H1 (cell line): Measurements from ENCODE around the gene OTP. TPM values are rescaled to one million over a fixed set of nuclear protein-coding genes. Genes with fewer than 3 reads are reported as not detected.

Experiments
- CTCF ChIA-PET: fragments of 300-600 bp; sonication (Branson Sonifier 250); formaldehyde crosslinking; loops from one replicate; lab custom pipeline; 2021; ENCODE audit not compliant: partially characterized antibody; lab: Charles Lee
- POLR2A ChIA-PET: fragments of 300-600 bp; sonication (Branson Sonifier 250); formaldehyde crosslinking; loops from one replicate; lab custom pipeline; 2021; ENCODE audit warnings: inconsistent platforms; ENCODE audit not compliant: partially characterized antibody; lab: Charles Lee
- DNase-seq, 2 experiments: peaks; one replicate each; pipeline versions ENCODE4 v3.0.0 to v3.0.0-alpha.2; 2010 to 2022; ENCODE audit warnings: low spot score in 2 of 2, low read depth in 1 of 2, mixed read lengths in 1 of 2
- FAIRE-seq: peaks from 2 replicates; lab custom pipeline; 2011; peaks lifted over from hg19 to GRCh38; lab: Jason Lieb, UNC
- H2AFZ ChIP-seq: 2 replicates; pipeline ENCODE4 v1.8.1; 2012; ENCODE audit warnings: low read length, inconsistent platforms
- H2AK5ac ChIP-seq: 2 replicates; pipeline ENCODE4 v1.6.1; 2013; ENCODE audit warnings: low read depth, low read length
- H2BK120ac ChIP-seq: replicated peaks from 2 replicates; pipeline ENCODE3; 2013; ENCODE audit warnings: low read depth, low read length, inconsistent platforms
- H2BK12ac ChIP-seq: 2 replicates; pipeline ENCODE4 v1.6.1; 2013; ENCODE audit warnings: low read depth, low read length
- H2BK15ac ChIP-seq: 2 replicates; pipeline ENCODE4 v1.6.1; 2013; ENCODE audit warnings: low read length
- H2BK20ac ChIP-seq: 2 replicates; pipeline ENCODE4 v1.6.1; 2013; ENCODE audit warnings: low read length
- H2BK5ac ChIP-seq: 2 replicates; pipeline ENCODE4 v1.6.1; 2013; ENCODE audit warnings: low read depth, low read length
- H3K14ac ChIP-seq: 2 replicates; pipeline ENCODE4 v1.6.1; 2013; ENCODE audit warnings: inconsistent platforms; ENCODE audit not compliant: insufficient read length
- H3K18ac ChIP-seq: 2 replicates; pipeline ENCODE4 v1.6.1; 2013; ENCODE audit warnings: low read length; ENCODE audit errors: extremely low read depth
- H3K23ac ChIP-seq: 2 replicates; pipeline ENCODE4 v1.6.1; 2013; ENCODE audit warnings: inconsistent platforms; ENCODE audit not compliant: insufficient read length
- H3K23me2 ChIP-seq: 2 replicates; pipeline ENCODE4 v1.6.1; 2013; ENCODE audit warnings: low read depth, low read length
- H3K27ac ChIP-seq: 2 replicates; pipeline ENCODE4 v1.6.1; 2011; ENCODE audit warnings: low read depth, low read length, inconsistent platforms
- H3K27me3 ChIP-seq, 4 experiments: replicated peaks in 1 of 4; 1 replicate in 1 of 4; 2 replicates in 3 of 4; pipeline versions ENCODE4 v1.6.1 to v1.8.1; 2011 to 2013; ENCODE audit warnings: low read length in 3 of 4, mild to moderate bottlenecking in 3 of 4, inconsistent platforms in 2 of 4, mixed read lengths in 2 of 4, moderate library complexity in 1 of 4; ENCODE audit not compliant: control insufficient read depth in 3 of 4, insufficient read depth in 3 of 4; ENCODE audit errors: extremely low read depth in 1 of 4
- H3K36me3 ChIP-seq, 4 experiments: 2 replicates each; pipeline versions ENCODE4 v1.6.1 to v1.8.1; 2011 to 2013; ENCODE audit warnings: mild to moderate bottlenecking in 4 of 4, low read length in 3 of 4, moderate library complexity in 2 of 4, control low read depth in 1 of 4, inconsistent platforms in 1 of 4; ENCODE audit not compliant: insufficient read depth in 4 of 4, control insufficient read depth in 2 of 4
- H3K4ac ChIP-seq: replicated peaks from 2 replicates; pipeline ENCODE3; 2013; ENCODE audit warnings: low read length, low read depth, mixed read lengths, inconsistent platforms; ENCODE audit not compliant: insufficient read length
- H3K4me1 ChIP-seq, 4 experiments: replicated peaks in 1 of 4; 1 replicate in 1 of 4; 2 replicates in 3 of 4; pipeline versions ENCODE4 v1.6.1 to v1.8.1; 2011 to 2013; ENCODE audit warnings: low read length in 3 of 4, inconsistent platforms in 2 of 4, mixed read lengths in 1 of 4; ENCODE audit not compliant: insufficient read depth in 4 of 4, control insufficient read depth in 3 of 4
- H3K4me2 ChIP-seq, 2 experiments: 2 replicates each; pipeline versions ENCODE4 v1.6.1 to v1.8.1; 2011 to 2013; ENCODE audit warnings: low read depth in 2 of 2, low read length in 2 of 2, control low read depth in 1 of 2, inconsistent platforms in 1 of 2, mild to moderate bottlenecking in 1 of 2; ENCODE audit not compliant: insufficient read depth in 1 of 2
- H3K4me3 ChIP-seq, 4 experiments: fragments of 200-600, 300-600 bp in 1 of 4; sonication (generic), shearing (Covaris generic), sonication (Bioruptor Twin) in 1 of 4; 2 replicates each; pipeline versions ENCODE4 v1.5.1 to v1.8.1; 2011 to 2016; ENCODE audit warnings: low read length in 4 of 4, low read depth in 3 of 4, control low read depth in 2 of 4, inconsistent platforms in 2 of 4, mild to moderate bottlenecking in 2 of 4, mixed read lengths in 1 of 4, moderate library complexity in 1 of 4; ENCODE audit not compliant: insufficient read depth in 2 of 4; ENCODE audit errors: extremely low read depth in 1 of 4
- H3K56ac ChIP-seq: replicated peaks from 2 replicates; pipeline ENCODE3; 2013; ENCODE audit warnings: low read depth, mild to moderate bottlenecking, mixed read lengths, low read length, inconsistent platforms; ENCODE audit not compliant: insufficient read length
- H3K79me1 ChIP-seq: 2 replicates; pipeline ENCODE4 v1.6.1; 2013; ENCODE audit warnings: low read depth, low read length, control low read depth
- H3K79me2 ChIP-seq, 2 experiments: 2 replicates each; pipeline versions ENCODE4 v1.6.1 to v1.8.1; 2012 to 2013; ENCODE audit warnings: low read length in 2 of 2, mild to moderate bottlenecking in 2 of 2, inconsistent platforms in 1 of 2; ENCODE audit not compliant: insufficient read depth in 2 of 2, control insufficient read depth in 1 of 2
- H3K9ac ChIP-seq, 4 experiments: replicated peaks in 1 of 4; 1 replicate in 1 of 4; 2 replicates in 3 of 4; pipeline versions ENCODE4 v1.6.1 to v1.8.1; 2011 to 2013; ENCODE audit warnings: low read depth in 3 of 4, low read length in 3 of 4, control low read depth in 2 of 4, mild to moderate bottlenecking in 2 of 4, moderate library complexity in 2 of 4, inconsistent platforms in 1 of 4; ENCODE audit errors: extremely low read depth in 1 of 4
- H3K9me3 ChIP-seq, 2 experiments: 2 replicates each; pipeline versions ENCODE4 v1.6.1 to v1.8.1; 2012 to 2013; ENCODE audit warnings: mild to moderate bottlenecking in 2 of 2, moderate library complexity in 2 of 2, control low read depth in 1 of 2, inconsistent platforms in 1 of 2, low read depth in 1 of 2, low read length in 1 of 2, mixed read lengths in 1 of 2; ENCODE audit not compliant: insufficient read depth in 2 of 2
- H4K20me1 ChIP-seq, 2 experiments: replicated peaks in 1 of 2; 2 replicates each; pipeline versions ENCODE3 to v1.8.1; 2011 to 2013; ENCODE audit warnings: inconsistent platforms in 2 of 2, low read length in 2 of 2, mild to moderate bottlenecking in 1 of 2; ENCODE audit not compliant: insufficient read depth in 2 of 2, control insufficient read depth in 1 of 2
- H4K5ac ChIP-seq: 2 replicates; pipeline ENCODE4 v1.6.1; 2013; ENCODE audit warnings: low read length, low read depth, mixed read lengths, inconsistent platforms; ENCODE audit not compliant: insufficient read length
- H4K8ac ChIP-seq: 2 replicates; pipeline ENCODE4 v1.8.0; 2013; ENCODE audit warnings: mild to moderate bottlenecking, moderate library complexity, low read length, inconsistent platforms; ENCODE audit not compliant: insufficient read depth; ENCODE audit errors: extremely low read depth
- H4K91ac ChIP-seq: replicated peaks from 2 replicates; pipeline ENCODE3; 2013; ENCODE audit warnings: low read length, mixed read lengths, inconsistent platforms; ENCODE audit not compliant: insufficient read length
- BACH1 ChIP-seq: IDR thresholded peaks from 2 replicates; pipeline ENCODE4 v1.6.1; 2012; ENCODE audit warnings: low read length, improper control_type of control experiment
- KDM5A ChIP-seq: fragments of 200-600 bp; IDR thresholded peaks from 2 replicates; pipeline ENCODE4 v1.7.1; 2012; ENCODE audit warnings: mild to moderate bottlenecking, low read length, inconsistent platforms, mixed read lengths
- NANOG ChIP-seq: IDR thresholded peaks from 2 replicates; pipeline ENCODE4 v1.6.1; 2011; ENCODE audit warnings: low read length, low read depth, mild to moderate bottlenecking, inconsistent platforms; ENCODE audit not compliant: insufficient read depth, poor library complexity, severe bottlenecking
- RAD21 ChIP-seq, 2 experiments: IDR thresholded peaks in 1 of 2; conservative IDR thresholded peaks in 1 of 2; 2 replicates each; pipeline ENCODE4 v1.6.1; 2011; ENCODE audit warnings: low read depth in 2 of 2, low read length in 2 of 2, improper control_type of control experiment in 1 of 2, inconsistent platforms in 1 of 2, mild to moderate bottlenecking in 1 of 2, moderate library complexity in 1 of 2
- RNF2 ChIP-seq: fragments of 200-900, 300-1000 bp; sonication (generic); IDR thresholded peaks from 2 replicates; pipeline ENCODE4 v1.7.1; 2016; ENCODE audit warnings: borderline replicate concordance, low read depth, mild to moderate bottlenecking, antibody characterized with exemption, low read length; ENCODE audit not compliant: poor library complexity, severe bottlenecking; ENCODE audit errors: missing control alignments
- RXRA ChIP-seq: IDR thresholded peaks from 2 replicates; pipeline ENCODE4 v1.6.1; 2011; ENCODE audit warnings: low read depth, mild to moderate bottlenecking, low read length, moderate library complexity; ENCODE audit not compliant: insufficient read depth
- SP4 ChIP-seq: IDR thresholded peaks from 2 replicates; pipeline ENCODE4 v1.6.1; 2012; ENCODE audit warnings: low read length, inconsistent platforms
- TAF1 ChIP-seq: IDR thresholded peaks from 2 replicates; pipeline ENCODE4 v1.6.1; 2011; ENCODE audit warnings: mild to moderate bottlenecking, low read depth, low read length
- WGBS, 2 experiments: shearing (Covaris generic) in 1 of 2; methylation state at CpG; one replicate each; pipeline versions ENCODE4 v1.1.6 to v1.1.7; 2013 to 2015; ENCODE audit warnings: low lambda C conversion rate in 2 of 2, mixed read lengths in 2 of 2, inconsistent platforms in 1 of 2, low coverage in 1 of 2, missing lambda C conversion rate in 1 of 2; ENCODE audit not compliant: insufficient replicate concordance in 2 of 2, insufficient coverage in 1 of 2, insufficient read length in 1 of 2; ENCODE audit errors: extremely low coverage in 1 of 2, missing lambda C conversion rate in 1 of 2; 5-methylcytosine and 5-hydroxymethylcytosine counted together
- polyA plus RNA-seq, 7 experiments: library from polyadenylated mRNA; depleted of rRNA in 3 of 7; stranded (reverse) in 5 of 7; unstranded in 2 of 7; fragments of >200 nt in 5 of 7; fragments of 200-250 nt in 2 of 7; gene quantifications; 1 replicate in 5 of 7; 2 replicates in 1 of 7; 4 replicates in 1 of 7; pipeline versions ENCODE4 v1.2.1 to v1.2.3, GENCODE V29; 2011 to 2013; ENCODE audit warnings: missing spikeins in 2 of 7, mixed read lengths in 2 of 7
- total RNA-seq: library from RNA; stranded (reverse); fragmentation: NEBNext Ultra II Directional; extraction: Animal tissue kit (Norgen Biotek cat#: 25700); gene quantifications from 2 replicates; pipeline ENCODE4 v1.2.1, GENCODE V29; 2021

The OTP gene
- total and polyA plus RNA-seq, 2 of the 8 experiments (the other 6 are each of a cell fraction or from before 2014, with no cell fraction given), result not detected

DNA sequence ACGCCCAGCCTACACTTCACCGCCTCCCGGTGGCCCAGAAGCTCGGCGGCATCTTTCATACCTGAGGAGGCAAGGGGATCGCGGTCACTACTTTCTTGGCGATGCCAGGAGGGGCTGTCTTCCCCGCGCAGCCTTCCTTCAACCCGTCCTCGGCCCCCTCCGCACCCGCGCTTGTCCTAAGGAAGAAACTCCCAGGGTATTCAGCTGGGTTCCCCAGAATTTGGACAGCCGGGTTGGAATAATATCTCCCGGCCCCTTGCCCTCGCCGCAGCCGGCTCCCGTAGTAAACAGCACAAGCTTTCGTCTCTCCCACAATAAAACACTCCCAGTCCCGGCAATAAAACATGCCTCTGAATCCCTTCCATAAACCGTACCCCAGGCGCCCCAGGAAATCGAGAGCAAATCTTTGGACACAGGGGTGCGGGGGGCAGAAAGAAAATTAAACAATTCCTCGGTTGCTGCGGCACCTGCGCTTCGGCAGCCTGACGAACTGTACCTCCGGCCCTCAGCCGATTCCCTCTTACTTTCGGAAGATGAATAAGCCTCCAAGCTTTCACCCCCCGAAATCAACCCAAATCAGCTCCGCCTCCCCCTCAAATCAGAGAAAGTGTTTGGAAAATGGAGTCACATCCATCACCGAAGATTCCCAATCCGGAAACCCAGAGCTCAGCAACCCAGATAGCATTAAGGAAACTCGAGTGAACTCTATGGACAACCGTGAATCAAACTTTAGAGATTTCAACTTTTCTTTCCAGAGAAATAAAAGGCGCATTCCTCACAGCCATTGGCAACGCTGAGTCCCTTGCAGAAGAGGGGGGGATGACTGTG lies 1.1 kb downstream of the OTP start:
- 5% methylated on average over 38 of the region's 43 CpGs; no CpG with 5 or more reads in 1 of the 2 experiments for WGBS, 2 experiments
- TF ChIP-seq RXRA (no peak), KDM5A (no peak), RNF2 (peak; percentile 99), TAF1 (no peak), BACH1 (no peak), SP4 (no peak), RAD21 (IDR thresholded peaks at IDR 0.05 in 1 of 2, conservative IDR thresholded peaks at IDR 0.05 in 1 of 2; ENCODE audit: low read depth in 2 of 2, low read length in 2 of 2) (no peak), NANOG (no peak)

More for the DNA sequence above, 1.1 kb downstream of the OTP start:
- CTCF ChIA-PET, result interaction anchor here (0.5 to 2.8 kb wide), 5 partner anchors 10 to 1240 kb away, joined by 3 to 13 read pairs (median 3); no protein-coding TSS in a partner anchor
- H3K14ac ChIP-seq, result no peak overlapping the region
- no peak overlapping the region for H2BK12ac ChIP-seq
- peaks cover 76 to 100% (median 89%) of the 10 kb centered on the region in 4 experiments for H3K27me3 ChIP-seq
- peaks cover 18 to 30% of the 10 kb centered on the region in 2 experiments for H4K20me1 ChIP-seq
- no peak overlapping the region for H2AFZ ChIP-seq
- no peak overlapping the region for H4K8ac ChIP-seq
- FAIRE-seq (no peak), DNase-seq (peak in 1 of 2 experiments; percentile 65)
- no peaks in the 10 kb centered on the region for H3K79me2 ChIP-seq
- no peak overlapping the region for H3K18ac ChIP-seq
- H2BK15ac ChIP-seq, result no peak overlapping the region
- no peak overlapping the region for H2BK5ac ChIP-seq
- no peak overlapping the region for H3K56ac ChIP-seq
- H2BK120ac ChIP-seq, result no peak overlapping the region
- no peak overlapping the region for H3K9ac ChIP-seq
- POLR2A ChIA-PET, result interaction anchor here (0.7 to 1.5 kb wide), 3 partner anchors 8 to 370 kb away, joined by 3 to 4 read pairs (median 3); no protein-coding TSS in a partner anchor
- H3K4me1 ChIP-seq, result peaks cover 9 to 30% (median 18%) of the 10 kb centered on the region in 4 experiments; a peak in 6 of 7 replicates
- H3K79me1 ChIP-seq, result no peaks in the 10 kb centered on the region
- no peaks in the 10 kb centered on the region for H3K9me3 ChIP-seq
- peaks cover 4% of the 10 kb centered on the region; the same call in 1 of the 2 replicates for H3K23me2 ChIP-seq
- H3K23ac ChIP-seq, result no peak overlapping the region
- no peak overlapping the region for H4K5ac ChIP-seq
- no peak overlapping the region for H2AK5ac ChIP-seq
- H3K27ac ChIP-seq, result no peak overlapping the region
- peak overlapping the region in 1 of 4 experiments; percentile 52; a peak in 1 of 8 replicates for H3K4me3 ChIP-seq
- H3K36me3 ChIP-seq, result no peaks in the 10 kb centered on the region; a peak in 1 of 8 replicates
- H2BK20ac ChIP-seq, result no peak overlapping the region
- peak overlapping the region; percentile 35 to 58; a peak in 3 of 4 replicates for H3K4me2 ChIP-seq
- no peak overlapping the region for H4K91ac ChIP-seq
- H3K4ac ChIP-seq, result no peak overlapping the region
